ENCODE measurements around the gene EFCAB13. TPM values are rescaled to one million over a fixed set of nuclear protein-coding genes. Genes with fewer than 3 reads are reported as not detected.
"Not testable (repeated sequence)": the region's sequence is repeated elsewhere in the genome, so short reads cannot be mapped to it uniquely, and the experiment has no call there.

EFCAB13 gene
- total and polyA plus RNA-seq, 2 experiments from 2014 or later, result 2.1 to 3.1 TPM

GRCh38 chr17:47373002-47373401 lies 49.2 kb downstream of the EFCAB13 start:
- Histone ChIP-seq H3K36me3 (replicated peaks; ENCODE audit: insufficient read depth, low read depth) (no peaks in the 10 kb centered on the region), H3K4me1 (ENCODE audit: insufficient read depth) (no peaks in the 10 kb centered on the region), H2AFZ (no peak overlapping the region), H3K9me2 (replicated peaks; ENCODE audit: insufficient read depth) (no peaks in the 10 kb centered on the region), H3K79me2 (no peaks in the 10 kb centered on the region), H3K27ac (no peak overlapping the region), H3K9me3 (ENCODE audit: low read depth) (peaks cover 10% of the 10 kb centered on the region), H3K27me3 (no peaks in the 10 kb centered on the region), H3K4me2 (no peak overlapping the region), H4K20me1 (ENCODE audit: insufficient read depth, poor library complexity, severe bottlenecking) (no peaks in the 10 kb centered on the region), H3K4me3 (no peak overlapping the region)
- WGBS (ENCODE audit: low lambda C conversion rate, missing lambda C conversion rate), result 100% methylated on average over 1 of the region's 1 CpG
- TF ChIP-seq, protein P1, sequence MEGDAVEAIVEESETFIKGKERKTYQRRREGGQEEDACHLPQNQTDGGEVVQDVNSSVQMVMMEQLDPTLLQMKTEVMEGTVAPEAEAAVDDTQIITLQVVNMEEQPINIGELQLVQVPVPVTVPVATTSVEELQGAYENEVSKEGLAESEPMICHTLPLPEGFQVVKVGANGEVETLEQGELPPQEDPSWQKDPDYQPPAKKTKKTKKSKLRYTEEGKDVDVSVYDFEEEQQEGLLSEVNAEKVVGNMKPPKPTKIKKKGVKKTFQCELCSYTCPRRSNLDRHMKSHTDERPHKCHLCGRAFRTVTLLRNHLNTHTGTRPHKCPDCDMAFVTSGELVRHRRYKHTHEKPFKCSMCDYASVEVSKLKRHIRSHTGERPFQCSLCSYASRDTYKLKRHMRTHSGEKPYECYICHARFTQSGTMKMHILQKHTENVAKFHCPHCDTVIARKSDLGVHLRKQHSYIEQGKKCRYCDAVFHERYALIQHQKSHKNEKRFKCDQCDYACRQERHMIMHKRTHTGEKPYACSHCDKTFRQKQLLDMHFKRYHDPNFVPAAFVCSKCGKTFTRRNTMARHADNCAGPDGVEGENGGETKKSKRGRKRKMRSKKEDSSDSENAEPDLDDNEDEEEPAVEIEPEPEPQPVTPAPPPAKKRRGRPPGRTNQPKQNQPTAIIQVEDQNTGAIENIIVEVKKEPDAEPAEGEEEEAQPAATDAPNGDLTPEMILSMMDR (IDR thresholded peaks at IDR 0.05; ENCODE audit: poor library complexity), result no peak
- TF ChIP-seq EZH2 (IDR thresholded peaks at IDR 0.05; ENCODE audit: borderline replicate concordance) (no peak), EZH2phosphoT487 (IDR thresholded peaks at IDR 0.05; ENCODE audit: low read depth, severe bottlenecking, unreplicated experiment) (no peak)
- DNase-seq (ENCODE audit: low spot score), result no peak

DNA sequence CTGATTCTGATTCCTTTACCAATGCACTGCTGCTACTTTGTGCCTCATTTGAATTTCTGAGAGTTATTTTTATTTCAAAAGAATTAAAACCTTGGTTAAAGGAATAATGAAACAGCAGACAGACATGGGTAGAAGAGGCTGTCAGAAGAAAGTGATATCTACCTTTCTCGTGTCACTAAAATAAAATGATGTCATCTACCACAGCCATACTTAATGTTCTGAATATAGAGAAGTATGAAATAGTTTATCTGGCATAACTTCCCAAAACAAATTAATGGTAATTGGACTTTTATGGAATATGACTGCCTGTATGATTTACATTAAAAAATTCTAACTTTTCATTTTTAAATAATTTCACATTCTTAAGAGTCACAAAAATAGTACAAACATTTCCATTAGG lies 52.5 kb downstream of the EFCAB13 start:
- Histone ChIP-seq H4K20me1 (ENCODE audit: insufficient read depth, poor library complexity, severe bottlenecking) (no peaks in the 10 kb centered on the region), H3K9me2 (replicated peaks; ENCODE audit: insufficient read depth) (no peaks in the 10 kb centered on the region), H2AFZ (no peak overlapping the region), H3K27ac (no peak overlapping the region), H3K79me2 (no peaks in the 10 kb centered on the region), H3K4me1 (ENCODE audit: insufficient read depth) (no peaks in the 10 kb centered on the region), H3K36me3 (replicated peaks; ENCODE audit: insufficient read depth, low read depth) (no peaks in the 10 kb centered on the region), H3K4me3 (no peak overlapping the region), H3K9me3 (ENCODE audit: low read depth) (peaks cover 10% of the 10 kb centered on the region), H3K4me2 (no peak overlapping the region), H3K27me3 (no peaks in the 10 kb centered on the region)
- WGBS (ENCODE audit: low lambda C conversion rate, missing lambda C conversion rate), result 91% methylated on average over 1 of the region's 1 CpG
- no peak for DNase-seq (ENCODE audit: low spot score)
- TF ChIP-seq, protein P1 (IDR thresholded peaks at IDR 0.05; ENCODE audit: poor library complexity), result no peak
- TF ChIP-seq EZH2phosphoT487 (IDR thresholded peaks at IDR 0.05; ENCODE audit: low read depth, severe bottlenecking, unreplicated experiment) (no peak), EZH2 (IDR thresholded peaks at IDR 0.05; ENCODE audit: borderline replicate concordance) (no peak)

DNA sequence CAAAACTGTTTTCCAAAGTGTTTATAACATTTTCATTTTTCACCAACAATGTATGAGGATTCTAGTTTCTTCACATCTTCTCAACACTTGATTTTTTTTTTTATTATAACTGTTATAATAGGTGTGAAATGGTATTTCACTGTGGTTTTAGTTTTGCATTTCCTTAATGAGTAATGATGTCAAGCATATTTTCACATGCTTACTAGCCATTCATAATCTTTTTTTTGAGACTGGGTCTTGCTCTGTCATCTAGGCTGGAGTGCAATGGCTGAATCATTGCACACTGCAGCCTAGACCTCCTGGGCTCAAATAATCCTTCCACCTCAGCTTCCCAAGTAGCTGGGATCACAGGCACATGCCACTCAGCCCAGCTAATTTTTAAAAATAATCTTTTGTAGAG lies 65.1 kb downstream of the EFCAB13 start:
- no peaks in the 10 kb centered on the region for H3K27me3 ChIP-seq
- TF ChIP-seq EZH2 (IDR thresholded peaks at IDR 0.05; ENCODE audit: borderline replicate concordance), result no peak
- TF ChIP-seq, protein P1 (IDR thresholded peaks at IDR 0.05; ENCODE audit: poor library complexity), result no peak
- TF ChIP-seq EZH2phosphoT487 (IDR thresholded peaks at IDR 0.05; ENCODE audit: low read depth, severe bottlenecking, unreplicated experiment), result no peak
- no peaks in the 10 kb centered on the region for H3K9me3 ChIP-seq (ENCODE audit: low read depth)
- no peak overlapping the region for H3K4me2 ChIP-seq
- no peaks in the 10 kb centered on the region for H3K4me1 ChIP-seq (ENCODE audit: insufficient read depth)
- no peak overlapping the region for H3K27ac ChIP-seq
- no peaks in the 10 kb centered on the region for H4K20me1 ChIP-seq (ENCODE audit: insufficient read depth, poor library complexity, severe bottlenecking)
- no peaks in the 10 kb centered on the region for H3K79me2 ChIP-seq
- H2AFZ ChIP-seq, result no peak overlapping the region
- no peak for DNase-seq (ENCODE audit: low spot score)
- no peaks in the 10 kb centered on the region for H3K9me2 ChIP-seq (replicated peaks; ENCODE audit: insufficient read depth)
- no peak overlapping the region for H3K4me3 ChIP-seq
- no peaks in the 10 kb centered on the region for H3K36me3 ChIP-seq (replicated peaks; ENCODE audit: insufficient read depth, low read depth)

GRCh38 chr17:47397532-47398128 lies 73.9 kb downstream of the EFCAB13 start:
- H4K20me1 ChIP-seq (ENCODE audit: insufficient read depth, poor library complexity, severe bottlenecking); H3K27ac ChIP-seq; H3K4me2 ChIP-seq; H3K9me2 ChIP-seq (replicated peaks; ENCODE audit: insufficient read depth); H3K4me3 ChIP-seq; H3K4me1 ChIP-seq (ENCODE audit: insufficient read depth); DNase-seq (ENCODE audit: low spot score); H2AFZ ChIP-seq; H3K36me3 ChIP-seq (replicated peaks; ENCODE audit: insufficient read depth, low read depth); H3K79me2 ChIP-seq; H3K9me3 ChIP-seq (ENCODE audit: low read depth); H3K27me3 ChIP-seq: not testable (repeated sequence)
- no CpG with 5 or more reads among the region's 49 CpGs for WGBS (ENCODE audit: low lambda C conversion rate, missing lambda C conversion rate)

Measured in hepatocyte (in vitro differentiated cells).